Measurements from ENCODE around the gene SOX3. TPM values are rescaled to one million over a fixed set of nuclear protein-coding genes. Genes with fewer than 3 reads are reported as not detected.

SOX3 gene
- total RNA-seq, 1 donor from 2014 or later: not detected

GRCh38 chrX:140495739-140496138 lies 9.1 kb downstream of the SOX3 start:
- no peak for ATAC-seq
- H3K9me3 ChIP-seq: no peaks in the 10 kb centered on the region
- H3K27ac ChIP-seq: no peak overlapping the region
- DNase-seq: no peak
- H3K27me3 ChIP-seq (ENCODE audit: low read depth): peaks cover 4% of the 10 kb centered on the region
- intact Hi-C loops (cut with DNase I): no loop called here
- H3K36me3 ChIP-seq: no peaks in the 10 kb centered on the region
- H3K4me3 ChIP-seq: no peak overlapping the region
- no peaks in the 10 kb centered on the region for H3K4me1 ChIP-seq
- TF ChIP-seq, protein P1, sequence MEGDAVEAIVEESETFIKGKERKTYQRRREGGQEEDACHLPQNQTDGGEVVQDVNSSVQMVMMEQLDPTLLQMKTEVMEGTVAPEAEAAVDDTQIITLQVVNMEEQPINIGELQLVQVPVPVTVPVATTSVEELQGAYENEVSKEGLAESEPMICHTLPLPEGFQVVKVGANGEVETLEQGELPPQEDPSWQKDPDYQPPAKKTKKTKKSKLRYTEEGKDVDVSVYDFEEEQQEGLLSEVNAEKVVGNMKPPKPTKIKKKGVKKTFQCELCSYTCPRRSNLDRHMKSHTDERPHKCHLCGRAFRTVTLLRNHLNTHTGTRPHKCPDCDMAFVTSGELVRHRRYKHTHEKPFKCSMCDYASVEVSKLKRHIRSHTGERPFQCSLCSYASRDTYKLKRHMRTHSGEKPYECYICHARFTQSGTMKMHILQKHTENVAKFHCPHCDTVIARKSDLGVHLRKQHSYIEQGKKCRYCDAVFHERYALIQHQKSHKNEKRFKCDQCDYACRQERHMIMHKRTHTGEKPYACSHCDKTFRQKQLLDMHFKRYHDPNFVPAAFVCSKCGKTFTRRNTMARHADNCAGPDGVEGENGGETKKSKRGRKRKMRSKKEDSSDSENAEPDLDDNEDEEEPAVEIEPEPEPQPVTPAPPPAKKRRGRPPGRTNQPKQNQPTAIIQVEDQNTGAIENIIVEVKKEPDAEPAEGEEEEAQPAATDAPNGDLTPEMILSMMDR (IDR thresholded peaks at IDR 0.05): no peak

- Histone ChIP-seq H3K4me1 (no peaks in the 10 kb centered on the region), H3K27ac (no peak overlapping the region), H3K36me3 (no peaks in the 10 kb centered on the region), H3K27me3 (ENCODE audit: low read depth) (no peaks in the 10 kb centered on the region), H3K4me3 (no peak overlapping the region), H3K9me3 (no peaks in the 10 kb centered on the region)
- intact Hi-C loops (cut with DNase I): no loop called here
- no peak for ATAC-seq
- no peak for DNase-seq
- TF ChIP-seq, protein P1 (IDR thresholded peaks at IDR 0.05): no peak
Observed at GRCh38 chrX:140492066-140492994, 12.5 kb downstream of the SOX3 start.

- TF ChIP-seq, protein P1 (IDR thresholded peaks at IDR 0.05): no peak
- Histone ChIP-seq H3K4me1 (no peaks in the 10 kb centered on the region), H3K27ac (no peak overlapping the region), H3K36me3 (no peaks in the 10 kb centered on the region), H3K4me3 (no peak overlapping the region), H3K27me3 (ENCODE audit: low read depth) (no peaks in the 10 kb centered on the region), H3K9me3 (no peaks in the 10 kb centered on the region)
- DNase-seq (no peak), ATAC-seq (no peak)
- intact Hi-C loops (cut with DNase I): no loop called here
Observed at GRCh38 chrX:140480765-140481164, 24.1 kb downstream of the SOX3 start.

- Histone ChIP-seq H3K4me1 (no peaks in the 10 kb centered on the region), H3K36me3 (no peaks in the 10 kb centered on the region), H3K27me3 (ENCODE audit: low read depth) (no peaks in the 10 kb centered on the region), H3K4me3 (no peak overlapping the region), H3K27ac (no peak overlapping the region), H3K9me3 (no peaks in the 10 kb centered on the region)
- TF ChIP-seq, protein P1 (IDR thresholded peaks at IDR 0.05): no peak
- ATAC-seq (no peak), DNase-seq (no peak)
- intact Hi-C loops (cut with DNase I): no loop called here
Observed at GRCh38 chrX:140477987-140478386, 26.9 kb downstream of the SOX3 start.

- H3K4me3 ChIP-seq: no peak overlapping the region
- intact Hi-C loops (cut with DNase I): no loop called here
- ATAC-seq: no peak
- no peaks in the 10 kb centered on the region for H3K4me1 ChIP-seq
- H3K36me3 ChIP-seq: no peaks in the 10 kb centered on the region
- TF ChIP-seq, protein P1 (IDR thresholded peaks at IDR 0.05): no peak
- DNase-seq: no peak
- no peaks in the 10 kb centered on the region for H3K27me3 ChIP-seq (ENCODE audit: low read depth)
- no peaks in the 10 kb centered on the region for H3K9me3 ChIP-seq
- H3K27ac ChIP-seq: no peak overlapping the region
Observed at GRCh38 chrX:140475025-140475424, 29.8 kb downstream of the SOX3 start.

Data from lower lobe of right lung (tissue), 2 donors.